Ovary (tissue), 9 donors: ENCODE results near the gene MUC6. TPM values are rescaled to one million over a fixed set of nuclear protein-coding genes. Genes with fewer than 3 reads are reported as not detected.

ENCODE experiments used
- DNase-seq, 5 donors: peaks; one replicate each; pipeline ENCODE4 v3.0.0-alpha.2; 2019 to 2020
- H3K27ac ChIP-seq, 2 donors: fragments of 200-600 bp; one replicate each; pipeline versions ENCODE4 v1.5.1 to v1.8.0; 2019 to 2022
- H3K27me3 ChIP-seq: fragments of 200-600 bp; one replicate; pipeline ENCODE4 v1.8.0; 2022
- H3K36me3 ChIP-seq: fragments of 200-600 bp; sonication (generic); one replicate; pipeline ENCODE4 v1.5.1; 2019
- H3K4me1 ChIP-seq: one replicate; pipeline ENCODE4 v1.8.1; 2013; ENCODE audit warnings: mild to moderate bottlenecking, moderate library complexity; ENCODE audit not compliant: insufficient read depth
- H3K4me3 ChIP-seq: fragments of 200-600 bp; sonication (generic); one replicate; pipeline ENCODE4 v1.5.1; 2017
- H3K9me3 ChIP-seq, 2 donors: fragments of 200-600 bp in 1 of 2; sonication (generic) in 1 of 2; one replicate each; pipeline versions ENCODE4 v1.5.1 to v1.8.1; 2013 to 2019; ENCODE audit warnings: mild to moderate bottlenecking in 1 of 2, moderate library complexity in 1 of 2
- EP300 ChIP-seq: sonication (generic); formaldehyde crosslinking; IDR thresholded peaks from one replicate; pipeline ENCODE4 v1.6.1; 2017; ENCODE audit warnings: antibody characterized with exemption
- POLR2A ChIP-seq: fragments of 450-650 bp; IDR thresholded peaks from one replicate; pipeline ENCODE4 v1.6.1; 2017; ENCODE audit warnings: antibody characterized with exemption, mild to moderate bottlenecking, moderate library complexity
- WGBS, 3 donors: extraction: QIAGEN DNeasy Blood & Tissue Kit in 1 of 3; methylation state at CpG; one replicate each; pipeline versions ENCODE4 v1.1.5 to v1.1.7; 2013 to 2017; 5-methylcytosine and 5-hydroxymethylcytosine counted together
- intact Hi-C, 4 donors: fragments of 100-400 bp; cut with DNase I; formaldehyde crosslinking; loops; one replicate each; pipeline versions ENCODE4 v1.11.0 to v1.15.1; 2022 to 2023
- polyA plus RNA-seq, 2 donors: library from polyadenylated mRNA; stranded (reverse); fragments of 200-250 nt in 1 of 2; fragments of 350-450 nt in 1 of 2; fragmentation: Illumina TruSeq in 1 of 2; extraction: RNeasy Lipid Tissue Mini Kit (QIAGEN cat#74804) in 1 of 2; gene quantifications; one replicate each; pipeline ENCODE4 v1.2.3, GENCODE V29; 2013 to 2014
- total RNA-seq, 7 donors: library from RNA; depleted of rRNA in 2 of 7; stranded (reverse); fragments of >200 nt in 2 of 7; fragmentation: NEBNext Ultra II Directional in 3 of 7; extraction: Animal tissue kit (Norgen Biotek cat#: 25700) in 3 of 7; gene quantifications; one replicate each; pipeline versions ENCODE4 v1.1.0 to v1.2.4, GENCODE V29; 2016 to 2023
- TF ChIP-seq, protein P1 (sequence below), 3 donors: fragments of 450-650 bp in 2 of 3; fragments of 200-600 bp in 1 of 3; IDR thresholded peaks; one replicate each; pipeline versions ENCODE4 v1.5.1 to v1.8.0; 2016 to 2022; ENCODE audit warnings: antibody characterized with exemption in 3 of 3, mild to moderate bottlenecking in 1 of 3
- donor health status: DM: no; HTN: no; CAD: no; lungs with moderate emphysema.
- donor health status: DM: no; HTN: no; CAD: no.
- donor health status: Bipolar disorder and iron deficiency.
- donor health status: DM: yes; HTN: yes; CAD: no.
- donor health status: DM: no; HTN: no; CAD: no.
- donor health status: DM: yes; HTN: yes; CAD: no.

The MUC6 gene
- total and polyA plus RNA-seq, 9 donors: 0.02 to 7.2 (median 0.31) TPM; not detected in 1

GRCh38 chr11:1069740-1070139 is 33.2 kb upstream of the MUC6 start:
- TF ChIP-seq EP300: no peak
- TF ChIP-seq, protein P1, sequence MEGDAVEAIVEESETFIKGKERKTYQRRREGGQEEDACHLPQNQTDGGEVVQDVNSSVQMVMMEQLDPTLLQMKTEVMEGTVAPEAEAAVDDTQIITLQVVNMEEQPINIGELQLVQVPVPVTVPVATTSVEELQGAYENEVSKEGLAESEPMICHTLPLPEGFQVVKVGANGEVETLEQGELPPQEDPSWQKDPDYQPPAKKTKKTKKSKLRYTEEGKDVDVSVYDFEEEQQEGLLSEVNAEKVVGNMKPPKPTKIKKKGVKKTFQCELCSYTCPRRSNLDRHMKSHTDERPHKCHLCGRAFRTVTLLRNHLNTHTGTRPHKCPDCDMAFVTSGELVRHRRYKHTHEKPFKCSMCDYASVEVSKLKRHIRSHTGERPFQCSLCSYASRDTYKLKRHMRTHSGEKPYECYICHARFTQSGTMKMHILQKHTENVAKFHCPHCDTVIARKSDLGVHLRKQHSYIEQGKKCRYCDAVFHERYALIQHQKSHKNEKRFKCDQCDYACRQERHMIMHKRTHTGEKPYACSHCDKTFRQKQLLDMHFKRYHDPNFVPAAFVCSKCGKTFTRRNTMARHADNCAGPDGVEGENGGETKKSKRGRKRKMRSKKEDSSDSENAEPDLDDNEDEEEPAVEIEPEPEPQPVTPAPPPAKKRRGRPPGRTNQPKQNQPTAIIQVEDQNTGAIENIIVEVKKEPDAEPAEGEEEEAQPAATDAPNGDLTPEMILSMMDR (IDR thresholded peaks at IDR 0.05): no peak
- no peak for TF ChIP-seq POLR2A
- no peaks in the 10 kb centered on the region for H3K27me3 ChIP-seq
- no peaks in the 10 kb centered on the region for H3K4me1 ChIP-seq
- no peak overlapping the region for H3K27ac ChIP-seq
- DNase-seq: no peak
- H3K9me3 ChIP-seq: no peaks in the 10 kb centered on the region
- H3K4me3 ChIP-seq: no peak overlapping the region
- intact Hi-C loops: no loop called here
- H3K36me3 ChIP-seq: no peaks in the 10 kb centered on the region

DNA sequence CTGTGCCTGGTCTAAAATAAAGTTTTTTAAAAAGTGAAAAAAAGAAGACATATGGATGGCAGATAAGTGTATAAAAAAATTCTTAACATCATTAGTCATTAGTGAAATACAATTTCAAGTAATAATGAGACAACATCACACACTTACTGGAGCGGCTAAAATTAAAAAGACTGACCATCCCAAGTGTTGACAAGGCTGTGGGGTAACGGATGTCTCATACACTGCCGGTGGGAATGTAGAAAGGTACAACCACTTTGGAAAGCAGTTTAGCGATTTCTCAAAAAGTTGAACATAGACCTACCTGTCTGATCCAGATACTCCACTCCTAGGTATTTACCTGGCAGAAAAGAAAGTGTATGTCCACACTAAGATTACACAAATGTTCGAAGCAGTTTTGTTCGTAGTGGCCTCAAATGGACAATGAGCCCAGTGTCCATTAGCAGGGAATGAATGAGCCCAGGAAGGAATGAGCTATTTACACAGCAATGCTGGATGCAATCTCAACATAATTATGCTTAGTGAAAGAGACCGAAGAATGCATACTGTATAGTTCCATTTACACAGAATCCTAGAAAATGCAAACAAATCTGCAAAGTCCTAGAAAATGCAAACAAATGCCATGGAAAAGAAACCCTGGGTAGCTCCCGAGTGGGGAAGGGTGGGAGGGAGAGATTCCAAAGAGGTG is 31.4 kb upstream of the MUC6 start:
- intact Hi-C loops: no loop called here
- Histone ChIP-seq H3K36me3 (no peaks in the 10 kb centered on the region), H3K4me3 (no peak overlapping the region), H3K27ac (no peak overlapping the region), H3K27me3 (no peaks in the 10 kb centered on the region), H3K9me3 (no peaks in the 10 kb centered on the region), H3K4me1 (no peaks in the 10 kb centered on the region)
- TF ChIP-seq, protein P1 (IDR thresholded peaks at IDR 0.05): no peak
- TF ChIP-seq EP300: no peak
- TF ChIP-seq POLR2A: no peak
- 78 to 86% (median 79%) methylated on average over 8 of the region's 8 CpGs for WGBS, 3 donors
- DNase-seq: no peak

GRCh38 chr11:1064167-1064566 is 27.6 kb upstream of the MUC6 start:
- DNase-seq: no peak
- intact Hi-C loops: no loop called here
- WGBS, 3 donors: 50 to 75% (median 68%) methylated on average over 3 of the region's 3 CpGs
- Histone ChIP-seq H3K9me3 (no peaks in the 10 kb centered on the region), H3K4me1 (no peaks in the 10 kb centered on the region), H3K27me3 (no peaks in the 10 kb centered on the region), H3K4me3 (no peak overlapping the region), H3K36me3 (no peaks in the 10 kb centered on the region), H3K27ac (no peak overlapping the region)
- TF ChIP-seq POLR2A (no peak), EP300 (no peak)
- TF ChIP-seq, protein P1 (IDR thresholded peaks at IDR 0.05): no peak

DNA sequence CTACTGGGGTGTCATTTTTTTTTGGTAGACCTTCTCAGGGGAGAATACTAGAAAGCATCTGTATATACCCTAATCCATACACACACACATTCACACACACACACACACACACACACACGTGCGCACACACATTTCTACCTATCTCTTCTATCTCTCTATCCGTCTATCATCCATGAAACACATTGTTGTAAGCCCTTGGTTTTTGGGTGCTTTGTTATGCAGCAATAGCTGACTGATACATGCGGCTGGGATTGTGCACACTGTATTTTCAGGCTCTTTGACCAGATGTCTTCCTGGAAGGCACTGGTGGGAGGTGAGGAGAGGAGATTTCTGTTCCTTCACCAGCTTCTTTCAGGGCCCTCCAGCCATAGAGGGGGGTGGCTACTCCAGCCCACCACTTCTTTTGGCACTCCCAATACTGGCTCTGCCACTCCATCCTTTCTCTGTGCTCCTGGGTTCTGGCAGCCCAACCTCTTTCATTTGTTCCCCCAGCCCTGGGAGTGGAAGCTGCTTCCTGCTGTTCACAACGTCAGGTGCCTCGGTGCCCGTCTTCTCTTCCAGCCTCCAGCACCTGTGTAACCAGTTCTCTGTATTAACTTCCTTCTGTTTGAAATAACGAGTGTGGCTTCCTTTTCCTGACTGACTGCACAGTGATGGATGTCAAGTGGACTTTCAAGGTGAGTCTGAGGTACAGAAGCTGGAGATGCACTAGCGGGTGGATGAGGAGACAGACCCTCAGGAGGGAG is 25.7 kb upstream of the MUC6 start:
- no peaks in the 10 kb centered on the region for H3K4me1 ChIP-seq
- 73 to 88% (median 87%) methylated on average over 9 of the region's 9 CpGs for WGBS, 3 donors
- no peak overlapping the region for H3K4me3 ChIP-seq
- intact Hi-C loops: no loop called here
- TF ChIP-seq POLR2A (no peak), EP300 (no peak)
- TF ChIP-seq, protein P1 (IDR thresholded peaks at IDR 0.05): no peak
- no peaks in the 10 kb centered on the region for H3K9me3 ChIP-seq
- no peak overlapping the region for H3K27ac ChIP-seq
- no peak for DNase-seq
- H3K36me3 ChIP-seq: no peaks in the 10 kb centered on the region
- H3K27me3 ChIP-seq: no peaks in the 10 kb centered on the region
